Mesodermal cell (in vitro differentiated cells): ENCODE results near the gene OR6Y1.

ENCODE experiments used
- H3K27ac ChIP-seq: 2 replicates; pipeline ENCODE4 v1.7.0; 2013; ENCODE audit warnings: mild to moderate bottlenecking, low read depth, low read length, moderate library complexity; ENCODE audit not compliant: severe bottlenecking
- H3K36me3 ChIP-seq: 2 replicates; pipeline ENCODE4 v1.7.1; 2013; ENCODE audit warnings: mild to moderate bottlenecking, low read length, moderate library complexity; ENCODE audit not compliant: control insufficient read depth, insufficient read depth
- H3K4me1 ChIP-seq: one replicate; pipeline ENCODE4 v1.7.1; 2013; ENCODE audit warnings: mild to moderate bottlenecking, low read length; ENCODE audit not compliant: insufficient read depth, control insufficient read depth, poor library complexity, severe bottlenecking
- H3K4me3 ChIP-seq: 2 replicates; pipeline ENCODE4 v1.7.0; 2013; ENCODE audit warnings: low read length, control low read depth, mild to moderate bottlenecking; ENCODE audit not compliant: insufficient read depth, poor library complexity, severe bottlenecking; ENCODE audit errors: extremely low read depth
- H3K9me3 ChIP-seq: 2 replicates; pipeline ENCODE4 v1.7.1; 2013; ENCODE audit warnings: mild to moderate bottlenecking, low read length, moderate library complexity; ENCODE audit not compliant: control insufficient read depth
- WGBS, 2 experiments: methylation state at CpG; one replicate each; pipeline ENCODE4 v1.1.5; 2013; ENCODE audit warnings: missing lambda C conversion rate in 2 of 2; ENCODE audit not compliant: insufficient coverage in 2 of 2; 5-methylcytosine and 5-hydroxymethylcytosine counted together

OR6Y1 gene

GRCh38 chr1:158552296-158552695 lies 1.9 kb downstream of the OR6Y1 start:
- H3K36me3 ChIP-seq = no peaks in the 10 kb centered on the region
- H3K4me3 ChIP-seq = no peak overlapping the region
- no peaks in the 10 kb centered on the region for H3K9me3 ChIP-seq
- WGBS, 2 experiments = 86 to 100% methylated on average over 1 of the region's 1 CpG
- H3K4me1 ChIP-seq = no peaks in the 10 kb centered on the region
- no peak overlapping the region for H3K27ac ChIP-seq

- Histone ChIP-seq H3K27ac (no peak overlapping the region), H3K4me3 (no peak overlapping the region), H3K9me3 (no peaks in the 10 kb centered on the region), H3K4me1 (no peaks in the 10 kb centered on the region), H3K36me3 (no peaks in the 10 kb centered on the region)
- WGBS, 2 experiments = 100% methylated on average over 2 of the region's 2 CpGs
Observed at GRCh38 chr1:158547533-158547932, 6.7 kb downstream of the OR6Y1 start.

DNA sequence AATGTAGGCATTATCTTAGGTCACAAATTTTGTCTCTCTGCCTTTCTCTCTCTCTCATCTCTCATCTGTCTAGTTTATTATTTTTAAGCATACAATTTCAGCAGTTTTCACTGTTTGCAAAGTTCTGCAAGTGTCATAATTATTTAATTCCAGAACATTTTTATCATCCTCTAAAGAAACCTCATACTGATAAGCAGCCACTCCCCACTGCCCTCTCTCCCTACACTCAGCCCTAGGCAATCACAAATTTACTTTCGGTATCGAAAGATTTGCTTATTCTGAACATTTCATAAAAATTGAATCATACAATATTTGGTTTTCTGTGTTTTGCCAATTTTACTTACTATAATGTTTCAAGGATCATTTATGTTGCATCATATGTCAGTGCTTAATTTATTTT lies 16.6 kb downstream of the OR6Y1 start:
- Histone ChIP-seq H3K4me1 (no peaks in the 10 kb centered on the region), H3K27ac (no peak overlapping the region), H3K9me3 (no peaks in the 10 kb centered on the region), H3K36me3 (no peaks in the 10 kb centered on the region), H3K4me3 (no peak overlapping the region)
- no CpG with 5 or more reads among the region's 2 CpGs for WGBS, 2 experiments

DNA sequence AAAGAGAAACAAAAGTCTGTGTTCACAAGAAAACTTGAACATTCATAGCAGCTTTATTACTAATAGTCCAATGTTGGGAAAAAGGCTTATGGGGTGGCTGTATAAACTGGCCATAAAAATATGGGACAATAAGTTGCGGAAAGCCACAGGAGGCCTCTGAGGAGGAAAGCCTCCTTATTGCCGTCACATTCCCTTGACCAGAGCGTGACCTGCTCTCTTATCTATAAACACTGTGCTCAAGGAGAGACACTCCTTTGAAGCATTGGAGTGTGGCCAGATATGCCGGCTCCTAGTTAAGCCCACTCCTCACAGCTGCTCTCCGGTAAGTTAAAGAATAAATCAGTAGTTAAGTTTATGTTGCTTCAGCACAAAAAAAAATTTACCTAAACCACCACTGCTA lies 19.7 kb downstream of the OR6Y1 start:
- WGBS, 2 experiments = no CpG with 5 or more reads among the region's 5 CpGs
- H3K27ac ChIP-seq = no peak overlapping the region

DNA sequence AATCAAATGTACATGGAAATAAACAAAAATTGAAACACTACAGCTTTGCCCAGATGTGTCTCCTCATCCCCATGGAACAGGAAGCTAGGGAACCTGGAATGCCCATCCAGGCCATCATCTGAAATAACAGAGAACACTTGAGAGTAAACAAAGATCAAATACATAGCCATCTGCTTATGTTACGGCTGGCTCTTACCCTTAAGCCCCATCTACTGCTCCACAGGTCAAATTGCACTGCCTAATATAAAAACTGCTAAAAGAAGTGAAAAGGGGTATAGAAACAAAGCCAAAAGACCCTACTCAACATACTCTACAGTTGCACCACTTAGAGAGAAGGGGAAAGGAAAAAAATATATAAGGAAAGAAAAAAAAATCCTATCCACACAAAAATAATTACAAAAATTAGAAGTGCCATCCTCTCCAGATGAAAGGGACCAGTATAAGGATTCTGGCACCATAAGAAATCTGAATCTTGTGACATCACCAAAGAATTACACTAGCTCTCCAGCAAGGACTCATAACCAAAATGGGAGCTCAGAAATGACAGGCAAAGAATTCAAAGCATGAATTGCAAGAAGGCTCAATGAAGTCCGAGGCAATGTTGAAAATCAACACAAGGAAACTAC lies 26.9 kb downstream of the OR6Y1 start:
- Histone ChIP-seq H3K36me3 (no peaks in the 10 kb centered on the region), H3K4me3 (no peak overlapping the region), H3K9me3 (no peaks in the 10 kb centered on the region), H3K4me1 (no peaks in the 10 kb centered on the region), H3K27ac (no peak overlapping the region)
- WGBS, 2 experiments = no CpG with 5 or more reads among the region's 2 CpGs

More for the DNA sequence above, 19.7 kb downstream of the OR6Y1 start:
- Histone ChIP-seq H3K9me3 (no peaks in the 10 kb centered on the region), H3K4me3 (no peak overlapping the region), H3K36me3 (no peaks in the 10 kb centered on the region), H3K4me1 (no peaks in the 10 kb centered on the region)

DNA sequence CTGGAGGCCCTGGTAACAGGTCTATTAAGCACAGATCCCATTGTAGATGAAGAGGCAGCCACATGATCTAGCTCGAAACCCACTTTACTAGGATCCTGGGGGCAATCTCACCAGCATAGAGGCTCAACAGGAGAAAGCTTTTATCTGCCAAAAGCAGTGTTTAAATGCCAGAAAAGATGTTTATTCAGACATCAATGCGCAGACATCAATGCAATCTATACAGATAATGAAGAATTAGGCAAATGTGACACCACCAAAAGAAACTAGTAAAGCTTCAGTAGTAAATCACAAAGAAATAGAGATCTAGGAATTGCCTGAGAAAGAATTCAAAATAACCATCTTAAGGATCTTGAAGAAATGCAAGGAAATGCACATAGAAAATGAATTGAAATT lies 32.5 kb downstream of the OR6Y1 start:
- no peaks in the 10 kb centered on the region for H3K36me3 ChIP-seq
- H3K9me3 ChIP-seq = no peaks in the 10 kb centered on the region
- H3K4me1 ChIP-seq = no peaks in the 10 kb centered on the region
- WGBS, 2 experiments = 80 to 100% methylated on average over 1 of the region's 2 CpGs
- no peak overlapping the region for H3K4me3 ChIP-seq
- H3K27ac ChIP-seq = no peak overlapping the region

DNA sequence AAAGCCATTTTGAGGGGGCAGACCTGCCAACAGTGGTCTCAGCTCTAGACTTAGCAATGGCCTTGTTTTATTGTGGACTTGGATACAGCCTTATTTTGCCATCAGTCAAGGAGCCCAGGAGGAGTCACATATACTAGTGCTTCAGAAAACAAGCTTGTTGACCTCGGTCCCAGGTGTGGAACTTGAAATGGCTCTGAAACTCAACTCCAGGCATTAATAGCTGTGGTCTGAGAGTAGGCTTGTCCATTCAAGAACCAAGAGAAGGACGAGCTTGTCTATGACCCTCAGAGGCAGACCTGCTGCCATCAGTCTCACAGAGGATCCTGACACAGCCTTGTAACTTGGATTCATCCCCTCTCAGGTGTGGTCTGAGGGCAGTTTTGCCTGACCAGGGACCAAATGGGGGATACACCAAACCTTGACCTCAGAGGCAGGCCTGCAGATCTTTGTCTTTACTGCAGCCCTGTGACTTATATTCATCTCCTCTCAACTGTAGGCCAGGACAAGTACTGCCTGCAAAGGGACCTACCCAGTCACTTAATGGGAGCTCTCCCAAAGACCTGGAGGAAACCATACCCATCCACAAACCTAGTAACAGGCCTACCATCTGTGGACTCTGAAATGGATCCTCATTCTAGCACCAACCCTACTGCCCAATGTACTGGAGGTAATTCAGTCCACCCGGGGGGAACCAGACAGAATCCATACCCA lies 33.1 kb downstream of the OR6Y1 start:
- Histone ChIP-seq H3K36me3 (no peaks in the 10 kb centered on the region), H3K4me3 (no peak overlapping the region), H3K27ac (no peak overlapping the region), H3K4me1 (no peaks in the 10 kb centered on the region), H3K9me3 (no peaks in the 10 kb centered on the region)
- 88 to 100% methylated on average over 2 of the region's 3 CpGs for WGBS, 2 experiments

DNA sequence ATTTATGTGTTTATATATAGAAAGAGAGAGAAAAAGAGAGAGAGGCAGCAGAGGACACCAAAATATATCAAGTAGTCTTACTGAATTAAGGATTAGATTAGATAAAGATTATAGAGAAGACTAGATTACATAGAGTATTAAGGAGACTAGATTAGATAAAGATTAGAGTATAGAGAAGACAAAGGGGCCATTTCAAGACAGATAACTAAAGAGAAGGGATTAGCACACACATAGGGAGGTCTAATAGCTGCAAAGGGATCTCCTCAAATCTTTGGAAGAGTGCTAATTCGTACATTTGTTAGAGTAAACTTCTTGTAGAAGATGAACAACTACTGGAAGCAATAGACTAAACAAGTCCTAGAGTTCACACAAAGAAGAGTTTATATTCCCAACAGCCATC lies 34.2 kb downstream of the OR6Y1 start:
- Histone ChIP-seq H3K4me3 (no peak overlapping the region), H3K9me3 (no peaks in the 10 kb centered on the region), H3K36me3 (no peaks in the 10 kb centered on the region), H3K4me1 (no peaks in the 10 kb centered on the region), H3K27ac (no peak overlapping the region)
- WGBS, 2 experiments = no CpG with 5 or more reads among the region's 1 CpG

GRCh38 chr1:158516966-158517365 lies 37.2 kb downstream of the OR6Y1 start:
- Histone ChIP-seq H3K4me1 (no peaks in the 10 kb centered on the region), H3K9me3 (no peaks in the 10 kb centered on the region), H3K4me3 (no peak overlapping the region), H3K27ac (no peak overlapping the region), H3K36me3 (no peaks in the 10 kb centered on the region)

DNA sequence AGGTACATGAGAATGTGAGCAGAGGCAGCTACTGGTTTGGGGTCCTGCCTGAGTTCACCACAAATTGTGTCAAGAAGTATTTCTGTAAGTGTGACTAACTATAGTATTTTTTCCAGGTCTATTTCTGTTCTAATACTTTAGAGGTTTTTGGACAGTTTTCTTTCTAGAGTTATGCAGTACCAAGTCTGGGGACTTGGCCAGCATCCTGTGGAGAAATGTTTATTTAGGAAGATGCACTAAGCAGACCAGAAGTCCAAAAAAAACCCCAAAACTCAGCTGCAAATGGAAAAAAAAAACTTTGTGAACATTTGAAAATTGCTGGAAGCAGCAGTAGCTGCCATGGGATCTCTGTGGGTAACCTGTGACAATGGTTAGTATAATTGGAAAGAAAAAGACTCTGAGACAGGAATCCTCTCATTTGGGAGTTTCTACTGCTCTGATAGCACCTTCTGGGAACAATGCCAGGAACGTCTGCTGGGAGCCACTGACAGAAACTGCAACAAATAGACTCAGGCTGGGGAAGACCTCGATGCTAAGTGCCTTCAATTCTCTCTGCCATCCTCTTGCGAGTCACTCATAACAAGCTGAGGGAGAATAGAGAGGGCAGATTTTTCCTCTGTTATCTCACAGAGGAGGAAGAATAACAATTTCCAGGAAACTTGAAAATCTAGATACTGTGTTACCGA lies 44.6 kb downstream of the OR6Y1 start:
- 44 to 49% methylated on average over 2 of the region's 4 CpGs for WGBS, 2 experiments
- no peaks in the 10 kb centered on the region for H3K4me1 ChIP-seq
- no peak overlapping the region for H3K4me3 ChIP-seq
- no peaks in the 10 kb centered on the region for H3K9me3 ChIP-seq
- no peaks in the 10 kb centered on the region for H3K36me3 ChIP-seq
- H3K27ac ChIP-seq = no peak overlapping the region

DNA sequence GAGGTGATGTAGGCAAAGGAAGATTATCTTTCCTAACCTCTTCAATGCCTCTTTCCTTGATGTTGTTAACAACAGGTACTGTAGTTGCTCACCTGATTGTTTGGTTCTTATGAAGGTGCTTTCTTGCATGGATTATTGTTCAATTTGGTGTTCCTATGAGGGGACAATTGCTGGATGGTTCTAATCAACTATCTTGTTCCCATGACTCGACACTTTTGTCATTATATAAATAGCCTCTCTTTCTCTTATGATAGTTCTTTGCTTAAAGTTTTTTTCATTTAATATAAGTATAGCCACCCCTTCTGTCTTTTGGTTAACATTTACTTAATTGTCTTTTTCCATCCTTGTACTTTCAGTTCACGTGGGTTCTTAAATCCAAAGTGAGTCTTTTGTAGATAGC lies 46.7 kb downstream of the OR6Y1 start:
- H3K4me3 ChIP-seq = no peak overlapping the region
- no peaks in the 10 kb centered on the region for H3K36me3 ChIP-seq
- no peaks in the 10 kb centered on the region for H3K9me3 ChIP-seq
- WGBS, 2 experiments = no CpG with 5 or more reads among the region's 2 CpGs
- H3K4me1 ChIP-seq = no peaks in the 10 kb centered on the region
- H3K27ac ChIP-seq = no peak overlapping the region
